ENCODE measurements around the gene CST7. TPM values are rescaled to one million over a fixed set of nuclear protein-coding genes. Genes with fewer than 3 reads are reported as not detected.

Gene CST7
- total and polyA plus RNA-seq, 7 donors = 0.13 to 1.2 (median 0.55) TPM

- TF ChIP-seq, protein P1, sequence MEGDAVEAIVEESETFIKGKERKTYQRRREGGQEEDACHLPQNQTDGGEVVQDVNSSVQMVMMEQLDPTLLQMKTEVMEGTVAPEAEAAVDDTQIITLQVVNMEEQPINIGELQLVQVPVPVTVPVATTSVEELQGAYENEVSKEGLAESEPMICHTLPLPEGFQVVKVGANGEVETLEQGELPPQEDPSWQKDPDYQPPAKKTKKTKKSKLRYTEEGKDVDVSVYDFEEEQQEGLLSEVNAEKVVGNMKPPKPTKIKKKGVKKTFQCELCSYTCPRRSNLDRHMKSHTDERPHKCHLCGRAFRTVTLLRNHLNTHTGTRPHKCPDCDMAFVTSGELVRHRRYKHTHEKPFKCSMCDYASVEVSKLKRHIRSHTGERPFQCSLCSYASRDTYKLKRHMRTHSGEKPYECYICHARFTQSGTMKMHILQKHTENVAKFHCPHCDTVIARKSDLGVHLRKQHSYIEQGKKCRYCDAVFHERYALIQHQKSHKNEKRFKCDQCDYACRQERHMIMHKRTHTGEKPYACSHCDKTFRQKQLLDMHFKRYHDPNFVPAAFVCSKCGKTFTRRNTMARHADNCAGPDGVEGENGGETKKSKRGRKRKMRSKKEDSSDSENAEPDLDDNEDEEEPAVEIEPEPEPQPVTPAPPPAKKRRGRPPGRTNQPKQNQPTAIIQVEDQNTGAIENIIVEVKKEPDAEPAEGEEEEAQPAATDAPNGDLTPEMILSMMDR (IDR thresholded peaks at IDR 0.05) = no peak
- DNase-seq (no peak), ATAC-seq (no peak)
- no peaks in the 10 kb centered on the region for H3K4me1 ChIP-seq
- H3K4me3 ChIP-seq = no peak overlapping the region
- H3K9me3 ChIP-seq = no peaks in the 10 kb centered on the region
- intact Hi-C loops (cut with DNase I) = loop anchor here in 1 of 2 donors (5.0 kb wide), 1 partner anchor 1483 kb away; no protein-coding TSS in a partner anchor
- no peaks in the 10 kb centered on the region for H3K27me3 ChIP-seq (ENCODE audit: insufficient read depth in 3 of 3, low read length in 2 of 3)
- 88 to 92% (median 91%) methylated on average over 9 to 10 of the region's 10 CpGs for WGBS, 3 donors
- H3K36me3 ChIP-seq (ENCODE audit: insufficient read depth in 1 of 2, low read depth in 1 of 2) = peaks cover 4 to 76% of the 10 kb centered on the region in 2 donors
- H3K27ac ChIP-seq = no peak overlapping the region
Observed at GRCh38 chr20:24960302-24960801, 11.3 kb downstream of the CST7 start.

GRCh38 chr20:24960861-24961260 lies 11.8 kb downstream of the CST7 start:
- WGBS, 3 donors = 86 to 91% (median 91%) methylated on average over 2 of the region's 2 CpGs
- Histone ChIP-seq H3K4me1 (no peaks in the 10 kb centered on the region), H3K4me3 (no peak overlapping the region), H3K9me3 (no peaks in the 10 kb centered on the region), H3K27me3 (ENCODE audit: insufficient read depth in 3 of 3, low read length in 2 of 3) (no peaks in the 10 kb centered on the region), H3K27ac (no peak overlapping the region), H3K36me3 (ENCODE audit: insufficient read depth in 1 of 2, low read depth in 1 of 2) (peaks cover 4 to 80% of the 10 kb centered on the region in 2 donors)
- DNase-seq (no peak), ATAC-seq (no peak)
- TF ChIP-seq, protein P1 (IDR thresholded peaks at IDR 0.05) = no peak
- intact Hi-C loops (cut with DNase I) = loop anchor here in 1 of 2 donors (5.0 kb wide), 1 partner anchor 1484 kb away; no protein-coding TSS in a partner anchor

GRCh38 chr20:24961384-24962181 lies 12.5 kb downstream of the CST7 start:
- no peaks in the 10 kb centered on the region for H3K27me3 ChIP-seq (ENCODE audit: insufficient read depth in 3 of 3, low read length in 2 of 3)
- ATAC-seq = no peak
- H3K27ac ChIP-seq = no peak overlapping the region
- no peak for DNase-seq
- intact Hi-C loops (cut with DNase I) = loop anchor here in 1 of 2 donors (5.0 kb wide), 1 partner anchor 1484 kb away; no protein-coding TSS in a partner anchor
- H3K4me1 ChIP-seq = no peaks in the 10 kb centered on the region
- TF ChIP-seq, protein P1 (IDR thresholded peaks at IDR 0.05) = no peak
- no peak overlapping the region for H3K4me3 ChIP-seq
- peaks cover 4 to 87% of the 10 kb centered on the region in 2 donors for H3K36me3 ChIP-seq (ENCODE audit: insufficient read depth in 1 of 2, low read depth in 1 of 2)
- H3K9me3 ChIP-seq = no peaks in the 10 kb centered on the region
- WGBS, 3 donors = 87 to 91% (median 88%) methylated on average over 20 of the region's 20 CpGs

- no peak overlapping the region for H3K4me3 ChIP-seq
- intact Hi-C loops (cut with DNase I) = loop anchor here in 1 of 2 donors (5.0 kb wide), 1 partner anchor 1485 kb away; no protein-coding TSS in a partner anchor
- no peaks in the 10 kb centered on the region for H3K4me1 ChIP-seq
- H3K36me3 ChIP-seq (ENCODE audit: insufficient read depth in 1 of 2, low read depth in 1 of 2) = peaks cover 4 to 92% of the 10 kb centered on the region in 2 donors
- DNase-seq = no peak
- TF ChIP-seq, protein P1 (IDR thresholded peaks at IDR 0.05) = no peak
- no peak for ATAC-seq
- no peak overlapping the region for H3K27ac ChIP-seq
- 95 to 97% (median 95%) methylated on average over 2 of the region's 2 CpGs for whole genome bisulfite sequencing, 3 donors
- H3K27me3 ChIP-seq (ENCODE audit: insufficient read depth in 3 of 3, low read length in 2 of 3) = no peaks in the 10 kb centered on the region
- no peaks in the 10 kb centered on the region for H3K9me3 ChIP-seq
Observed at GRCh38 chr20:24962182-24962492, 13.1 kb downstream of the CST7 start.
